Measurements from ENCODE around the gene LYZL6.
"Not testable (repeated sequence)": the region's sequence is repeated elsewhere in the genome, so short reads cannot be mapped to it uniquely, and the experiment has no call there.

The LYZL6 gene

GRCh38 chr17:35906191-35906925 is 37.2 kb downstream of the LYZL6 start:
- DNase-seq = no peak

- DNase-seq = no peak
These were observed 40.1 kb downstream of the LYZL6 start for GRCh38 chr17:35903451-35903850.

GRCh38 chr17:35901631-35902175 is 41.8 kb downstream of the LYZL6 start:
- no peak for DNase-seq

GRCh38 chr17:35900708-35901480 is 42.6 kb downstream of the LYZL6 start:
- no peak for DNase-seq

GRCh38 chr17:35900280-35900679 is 43.2 kb downstream of the LYZL6 start:
- DNase-seq = no peak

- DNase-seq = no peak
These were observed 45.0 kb downstream of the LYZL6 start for GRCh38 chr17:35898283-35899070.

- DNase-seq = not testable (repeated sequence)
These were observed 45.7 kb downstream of the LYZL6 start for GRCh38 chr17:35897772-35898171.

GRCh38 chr17:35895636-35896587 is 47.6 kb downstream of the LYZL6 start:
- no peak for DNase-seq

GRCh38 chr17:35894206-35894605 is 49.3 kb downstream of the LYZL6 start:
- DNase-seq = no peak

GRCh38 chr17:35893751-35894150 is 49.8 kb downstream of the LYZL6 start:
- no peak for DNase-seq

GRCh38 chr17:35892091-35893035 is 51.1 kb downstream of the LYZL6 start:
- no peak for DNase-seq

GRCh38 chr17:35891269-35891668 is 52.2 kb downstream of the LYZL6 start:
- no peak for DNase-seq

GRCh38 chr17:35890774-35891155 is 52.7 kb downstream of the LYZL6 start:
- DNase-seq = no peak

- DNase-seq = no peak
These were observed 53.4 kb downstream of the LYZL6 start for GRCh38 chr17:35889818-35890773.

GRCh38 chr17:35889241-35889640 is 54.3 kb downstream of the LYZL6 start:
- DNase-seq = no peak
